Lower leg skin (tissue), 3 donors: ENCODE results near the gene TNFRSF13B.
"Not testable (repeated sequence)": the region's sequence is repeated elsewhere in the genome, so short reads cannot be mapped to it uniquely, and the experiment has no call there.

ENCODE experiments used
- POLR2A ChIP-seq, 2 donors: fragments of 450-650 bp; IDR thresholded peaks; one replicate each; pipeline ENCODE4 v1.6.1; 2016 to 2017; ENCODE audit warnings: antibody characterized with exemption in 2 of 2, mild to moderate bottlenecking in 1 of 2, moderate library complexity in 1 of 2
- TF ChIP-seq, protein P1 (sequence below), 3 donors: fragments of 450-650 bp; IDR thresholded peaks; one replicate each; pipeline ENCODE4 v1.5.1; 2016; ENCODE audit warnings: antibody characterized with exemption in 3 of 3, mild to moderate bottlenecking in 3 of 3, moderate library complexity in 2 of 3

DNA sequence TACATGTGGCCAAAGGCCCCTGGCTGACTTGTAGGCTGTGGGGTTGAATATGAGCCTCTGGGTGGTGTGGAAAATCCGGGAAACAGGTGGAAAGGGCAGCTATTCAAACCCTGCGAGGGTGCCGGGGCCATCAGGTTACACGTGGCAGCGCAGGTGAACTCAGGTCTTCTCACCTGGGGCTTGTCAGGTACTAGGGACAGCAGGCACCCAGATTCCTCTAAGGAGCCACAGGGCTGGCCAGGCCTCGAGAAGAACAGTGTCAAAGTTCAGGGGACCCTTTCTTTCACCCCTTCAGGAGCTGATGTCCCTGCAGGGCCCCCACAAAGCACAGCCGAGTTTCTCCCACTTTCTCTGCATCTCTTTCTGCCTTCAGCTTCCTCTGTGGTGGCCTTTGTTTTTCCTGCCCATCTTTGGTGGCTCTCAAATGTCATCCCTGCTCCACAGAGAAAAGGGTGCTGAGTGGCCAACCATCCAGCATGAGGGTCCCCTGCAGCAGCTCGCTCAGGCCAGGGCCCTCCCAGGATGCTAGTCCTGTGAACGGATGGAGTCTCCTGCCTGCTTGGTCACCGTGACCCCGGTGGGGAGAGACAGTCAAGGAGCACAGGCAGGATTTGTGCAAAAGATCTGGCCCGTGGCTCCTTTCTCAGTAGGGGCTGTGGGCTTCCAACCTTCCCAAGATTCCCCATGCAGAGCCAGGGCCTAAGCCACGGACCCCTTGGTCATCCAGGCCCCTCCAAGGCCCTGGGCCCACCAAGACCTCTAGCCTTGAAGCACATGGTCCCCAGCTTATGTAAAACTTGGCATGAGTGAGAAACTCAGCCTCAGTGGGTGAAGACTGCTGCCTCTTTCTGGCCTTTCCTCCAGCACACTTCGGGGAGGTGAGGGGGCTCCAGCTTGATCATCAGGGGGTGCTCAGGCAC, 42.2 kb upstream of the TNFRSF13B start:
- TF ChIP-seq, protein P1, sequence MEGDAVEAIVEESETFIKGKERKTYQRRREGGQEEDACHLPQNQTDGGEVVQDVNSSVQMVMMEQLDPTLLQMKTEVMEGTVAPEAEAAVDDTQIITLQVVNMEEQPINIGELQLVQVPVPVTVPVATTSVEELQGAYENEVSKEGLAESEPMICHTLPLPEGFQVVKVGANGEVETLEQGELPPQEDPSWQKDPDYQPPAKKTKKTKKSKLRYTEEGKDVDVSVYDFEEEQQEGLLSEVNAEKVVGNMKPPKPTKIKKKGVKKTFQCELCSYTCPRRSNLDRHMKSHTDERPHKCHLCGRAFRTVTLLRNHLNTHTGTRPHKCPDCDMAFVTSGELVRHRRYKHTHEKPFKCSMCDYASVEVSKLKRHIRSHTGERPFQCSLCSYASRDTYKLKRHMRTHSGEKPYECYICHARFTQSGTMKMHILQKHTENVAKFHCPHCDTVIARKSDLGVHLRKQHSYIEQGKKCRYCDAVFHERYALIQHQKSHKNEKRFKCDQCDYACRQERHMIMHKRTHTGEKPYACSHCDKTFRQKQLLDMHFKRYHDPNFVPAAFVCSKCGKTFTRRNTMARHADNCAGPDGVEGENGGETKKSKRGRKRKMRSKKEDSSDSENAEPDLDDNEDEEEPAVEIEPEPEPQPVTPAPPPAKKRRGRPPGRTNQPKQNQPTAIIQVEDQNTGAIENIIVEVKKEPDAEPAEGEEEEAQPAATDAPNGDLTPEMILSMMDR (IDR thresholded peaks at IDR 0.05) = not testable (repeated sequence)
- TF ChIP-seq POLR2A (IDR thresholded peaks at IDR 0.05) = not testable (repeated sequence)
